ENCODE data around the gene ITGB2.
"Not testable (repeated sequence)": the region's sequence is repeated elsewhere in the genome, so short reads cannot be mapped to it uniquely, and the experiment has no call there.

DNA sequence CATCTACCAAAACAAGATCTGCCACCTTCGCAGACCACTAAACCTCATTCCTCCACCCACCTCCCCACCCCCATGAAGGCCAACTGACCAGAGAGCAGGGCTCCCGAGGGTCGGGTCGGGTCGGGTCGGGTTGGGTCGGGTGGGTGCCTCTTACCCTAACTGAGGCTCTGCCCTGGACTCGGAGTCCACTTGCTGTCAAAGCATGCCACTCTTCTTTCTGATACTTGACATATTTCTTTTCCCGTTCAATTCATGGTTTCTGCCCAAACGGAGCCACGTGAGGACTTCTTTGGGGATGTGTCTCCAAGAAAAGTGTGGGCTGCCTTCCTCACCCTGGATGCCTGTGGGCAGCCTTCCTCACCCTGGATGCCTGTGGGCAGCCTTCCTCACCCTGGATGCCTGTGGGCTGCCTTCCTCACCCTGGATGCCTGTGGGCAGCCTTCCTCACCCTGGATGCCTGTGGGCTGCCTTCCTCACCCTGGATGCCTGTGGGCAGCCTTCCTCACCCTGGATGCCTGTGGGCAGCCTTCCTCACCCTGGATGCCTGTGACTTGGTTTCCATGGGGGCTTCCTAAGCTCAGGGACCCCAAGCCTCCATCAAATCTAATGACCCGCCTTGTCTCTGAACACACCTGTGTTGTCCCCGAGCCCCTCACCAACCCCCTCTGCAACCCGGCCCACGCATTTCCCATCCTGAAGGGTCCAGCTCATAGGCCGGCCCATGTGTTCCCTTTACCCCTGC, 8.0 kb upstream of the ITGB2 start:
- TF ChIP-seq EZH2 (IDR thresholded peaks at IDR 0.05; ENCODE audit: low read length, missing control alignments); CTCF (conservative IDR thresholded peaks at IDR 0.05 in 1 of 2, IDR thresholded peaks at IDR 0.05 in 1 of 2; ENCODE audit: low read depth in 1 of 2, low read length in 2 of 2): not testable (repeated sequence)

Measured in fibroblast of lung (primary cell).